GM18858 (cell line): Measurements from ENCODE around the gene MTX2.
"Not testable (repeated sequence)": the region's sequence is repeated elsewhere in the genome, so short reads cannot be mapped to it uniquely, and the experiment has no call there.

Source experiments
- ATAC-seq: cut with Tn5 transposase; IDR thresholded peaks from one replicate; pipeline ENCODE4 v1.9.1; 2021; ENCODE audit not compliant: unreplicated experiment

MTX2 gene

GRCh38 chr2:176370467-176371171 is 101.4 kb downstream of the MTX2 start:
- ATAC-seq: no peak

GRCh38 chr2:176373155-176373554 is 103.9 kb downstream of the MTX2 start:
- ATAC-seq: not testable (repeated sequence)

- ATAC-seq: no peak
Observed at GRCh38 chr2:176378323-176378722, 109.1 kb downstream of the MTX2 start.

GRCh38 chr2:176380341-176380740 is 111.1 kb downstream of the MTX2 start:
- ATAC-seq: no peak

- ATAC-seq: no peak
Observed at GRCh38 chr2:176383100-176383499, 113.9 kb downstream of the MTX2 start.

- no peak for ATAC-seq
Observed at GRCh38 chr2:176383836-176384442, 114.7 kb downstream of the MTX2 start.

- no peak for ATAC-seq
Observed at GRCh38 chr2:176385219-176385759, 116.0 kb downstream of the MTX2 start.

- no peak for ATAC-seq
Observed at GRCh38 chr2:176385838-176386237, 116.6 kb downstream of the MTX2 start.
